Memory B cell (primary cell): ENCODE measurements around the gene SFMBT1.

Source experiments
- ATAC-seq: fragments of 150-1000 bp; cut with Tn5 transposase; 2 replicates; pipeline ENCODE4 v1.10.0; 2021; ENCODE audit warnings: low read depth, mild to moderate bottlenecking, moderate library complexity
- DNase-seq, 2 donors: peaks; one replicate each; pipeline ENCODE4 v3.0.0; 2022; ENCODE audit warnings: low spot score in 2 of 2
- H3K27ac Mint-ChIP-seq: one replicate; pipeline ENCODE4 v1.8.0; 2022; ENCODE audit warnings: mild to moderate bottlenecking, moderate library complexity, mixed read lengths
- H3K27me3 Mint-ChIP-seq: one replicate; pipeline ENCODE4 v1.8.0; 2022; ENCODE audit warnings: mixed read lengths
- H3K36me3 Mint-ChIP-seq: one replicate; pipeline ENCODE4 v1.8.0; 2022; ENCODE audit warnings: mild to moderate bottlenecking, mixed read lengths
- H3K4me1 Mint-ChIP-seq: one replicate; pipeline ENCODE4 v1.8.0; 2022; ENCODE audit warnings: mixed read lengths
- H3K4me3 Mint-ChIP-seq: one replicate; pipeline ENCODE4 v1.8.0; 2022; ENCODE audit warnings: mild to moderate bottlenecking, moderate library complexity, mixed read lengths
- H3K9me3 Mint-ChIP-seq: one replicate; pipeline ENCODE4 v1.8.0; 2022; ENCODE audit warnings: mixed read lengths

SFMBT1 gene

GRCh38 chr3:52920841-52921240 is 125.0 kb downstream of the SFMBT1 start:
- no peak overlapping the region for H3K27ac Mint-ChIP-seq

GRCh38 chr3:52917044-52917443 is 128.8 kb downstream of the SFMBT1 start:
- Mint-ChIP-seq H3K4me1 (no peaks in the 10 kb centered on the region), H3K4me3 (no peak overlapping the region), H3K9me3 (no peaks in the 10 kb centered on the region), H3K27ac (no peak overlapping the region), H3K36me3 (peaks cover 30% of the 10 kb centered on the region), H3K27me3 (no peaks in the 10 kb centered on the region)
- ATAC-seq (no peak), DNase-seq (no peak)

More at GRCh38 chr3:52920841-52921240, 125.0 kb downstream of the SFMBT1 start:
- H3K4me1 Mint-ChIP-seq, result no peaks in the 10 kb centered on the region
- H3K9me3 Mint-ChIP-seq, result no peaks in the 10 kb centered on the region
- ATAC-seq, result no peak
- no peaks in the 10 kb centered on the region for H3K27me3 Mint-ChIP-seq
- H3K4me3 Mint-ChIP-seq, result no peak overlapping the region
- peaks cover 32% of the 10 kb centered on the region for H3K36me3 Mint-ChIP-seq
- no peak for DNase-seq

- ATAC-seq, result no peak
- DNase-seq, result no peak
- H3K4me1 Mint-ChIP-seq, result no peaks in the 10 kb centered on the region
- no peaks in the 10 kb centered on the region for H3K9me3 Mint-ChIP-seq
- H3K27ac Mint-ChIP-seq, result peak overlapping the region; percentile 70
- H3K36me3 Mint-ChIP-seq, result peaks cover 26% of the 10 kb centered on the region
- no peak overlapping the region for H3K4me3 Mint-ChIP-seq
- no peaks in the 10 kb centered on the region for H3K27me3 Mint-ChIP-seq
These were observed 130.6 kb downstream of the SFMBT1 start for GRCh38 chr3:52915294-52915693.

GRCh38 chr3:52912885-52913731 is 132.8 kb downstream of the SFMBT1 start:
- no peak overlapping the region for H3K27ac Mint-ChIP-seq
- no peak for ATAC-seq
- no peaks in the 10 kb centered on the region for H3K27me3 Mint-ChIP-seq
- H3K4me3 Mint-ChIP-seq, result no peak overlapping the region
- peaks cover 18% of the 10 kb centered on the region for H3K36me3 Mint-ChIP-seq
- no peaks in the 10 kb centered on the region for H3K9me3 Mint-ChIP-seq
- DNase-seq, result no peak
- H3K4me1 Mint-ChIP-seq, result no peaks in the 10 kb centered on the region

GRCh38 chr3:52910823-52911222 is 135.1 kb downstream of the SFMBT1 start:
- no peaks in the 10 kb centered on the region for H3K9me3 Mint-ChIP-seq
- no peak overlapping the region for H3K4me3 Mint-ChIP-seq
- H3K4me1 Mint-ChIP-seq, result no peaks in the 10 kb centered on the region
- peaks cover 21% of the 10 kb centered on the region for H3K36me3 Mint-ChIP-seq
- no peak overlapping the region for H3K27ac Mint-ChIP-seq
- no peak for ATAC-seq
- H3K27me3 Mint-ChIP-seq, result no peaks in the 10 kb centered on the region
- DNase-seq, result no peak

- Mint-ChIP-seq H3K4me3 (no peak overlapping the region), H3K27ac (peak overlapping the region; percentile 39), H3K36me3 (peaks cover 20% of the 10 kb centered on the region), H3K4me1 (no peaks in the 10 kb centered on the region), H3K27me3 (no peaks in the 10 kb centered on the region), H3K9me3 (no peaks in the 10 kb centered on the region)
- no peak for DNase-seq
- no peak for ATAC-seq
These were observed 138.4 kb downstream of the SFMBT1 start for GRCh38 chr3:52907497-52907896.

DNA sequence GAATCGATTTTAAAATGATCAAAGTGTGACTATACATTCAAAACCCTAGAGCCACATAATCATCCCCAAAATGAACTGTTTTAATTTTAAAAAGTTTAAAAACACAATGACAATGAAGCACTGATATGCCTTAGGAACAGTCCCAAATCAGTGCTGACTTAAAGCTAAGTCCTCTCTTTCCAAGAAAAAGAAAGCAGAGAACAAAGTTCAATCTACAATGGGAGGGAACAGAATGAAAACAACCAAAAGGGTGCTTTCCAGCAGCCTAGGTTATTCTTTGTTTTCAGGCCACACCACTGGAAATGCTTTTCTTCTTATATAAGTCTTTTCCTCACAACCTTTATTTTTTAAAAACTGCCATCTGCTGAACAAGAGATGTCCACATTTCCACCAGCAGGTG is 141.3 kb downstream of the SFMBT1 start:
- ATAC-seq (no peak), DNase-seq (no peak)
- Mint-ChIP-seq H3K27me3 (no peaks in the 10 kb centered on the region), H3K36me3 (peaks cover 14% of the 10 kb centered on the region), H3K4me3 (no peak overlapping the region), H3K27ac (no peak overlapping the region), H3K4me1 (no peaks in the 10 kb centered on the region), H3K9me3 (no peaks in the 10 kb centered on the region)

DNA sequence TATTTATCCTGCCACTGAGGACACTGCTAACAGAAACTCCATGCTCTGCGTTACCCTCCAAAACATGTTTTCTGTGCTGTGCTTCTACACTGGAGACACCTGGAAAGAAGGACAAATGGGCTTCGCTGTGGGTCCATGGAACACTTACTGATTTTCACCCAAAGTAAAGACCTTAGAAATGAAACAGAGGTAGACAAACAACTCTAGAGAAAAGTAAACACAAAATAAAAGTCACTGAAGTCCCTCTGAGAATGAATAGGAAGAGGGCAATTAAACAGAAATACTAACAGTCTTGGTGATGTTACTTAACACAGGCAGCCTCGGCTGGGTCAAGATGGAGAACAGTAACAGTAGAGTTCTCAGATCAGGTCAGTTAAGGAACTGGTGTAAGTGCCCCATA is 141.9 kb downstream of the SFMBT1 start:
- Mint-ChIP-seq H3K27me3 (no peaks in the 10 kb centered on the region), H3K36me3 (peaks cover 14% of the 10 kb centered on the region), H3K27ac (no peak overlapping the region), H3K4me1 (no peaks in the 10 kb centered on the region), H3K4me3 (no peak overlapping the region), H3K9me3 (no peaks in the 10 kb centered on the region)
- DNase-seq (no peak), ATAC-seq (no peak)

- H3K27ac Mint-ChIP-seq, result peak within 1 kb of the TSS; percentile 74
- H3K27me3 Mint-ChIP-seq, result no peaks in the 10 kb centered on the region
- peaks cover 2% of the 10 kb centered on the region for H3K36me3 Mint-ChIP-seq
- peak; percentile 92 for ATAC-seq
- no peaks in the 10 kb centered on the region for H3K9me3 Mint-ChIP-seq
- peaks cover 39% of the 10 kb centered on the region for H3K4me1 Mint-ChIP-seq
- H3K4me3 Mint-ChIP-seq, result peak within 1 kb of the TSS; percentile 95
- DNase-seq, result peak; percentile 78
These were observed 148.4 kb downstream of the SFMBT1 start, which contains the start of gene STIMATE for GRCh38 chr3:52897130-52898122. Gene STIMATE (minus strand): TSS chr3:52897548. CDS start chr3:52897450, 98 bp downstream.

GRCh38 chr3:52896613-52897012 is 149.3 kb downstream of the SFMBT1 start:
- H3K9me3 Mint-ChIP-seq, result no peaks in the 10 kb centered on the region
- H3K4me3 Mint-ChIP-seq, result peak overlapping the region; percentile 95
- peaks cover 42% of the 10 kb centered on the region for H3K4me1 Mint-ChIP-seq

DNA sequence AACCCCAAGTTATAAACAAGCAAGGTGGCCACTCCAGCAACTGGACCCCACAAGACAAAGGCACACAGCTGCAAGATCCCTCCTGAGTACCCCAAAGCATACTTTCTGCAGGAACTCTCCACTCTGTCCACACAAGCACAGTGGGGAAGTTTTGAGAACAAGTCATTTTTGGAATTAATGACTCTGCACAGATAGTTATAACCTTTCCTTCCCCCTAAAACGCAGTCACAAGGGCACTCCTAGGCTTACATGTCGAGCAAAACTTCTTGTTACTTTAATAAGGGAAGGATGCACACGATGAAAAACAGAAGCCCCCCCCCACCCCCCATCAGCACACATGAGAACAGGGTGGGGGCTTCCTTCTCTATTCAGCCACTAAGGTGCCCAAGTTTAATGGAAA is 149.7 kb downstream of the SFMBT1 start:
- ATAC-seq (no peak), DNase-seq (no peak)
- no peaks in the 10 kb centered on the region for H3K9me3 Mint-ChIP-seq
- peaks cover 45% of the 10 kb centered on the region for H3K4me1 Mint-ChIP-seq
- H3K36me3 Mint-ChIP-seq, result peaks cover 2% of the 10 kb centered on the region
- no peaks in the 10 kb centered on the region for H3K27me3 Mint-ChIP-seq
- peak overlapping the region; percentile 74 for H3K27ac Mint-ChIP-seq
- peak overlapping the region; percentile 95 for H3K4me3 Mint-ChIP-seq

More at GRCh38 chr3:52896613-52897012, 149.3 kb downstream of the SFMBT1 start:
- H3K27ac Mint-ChIP-seq, result peak overlapping the region; percentile 74
- peaks cover 2% of the 10 kb centered on the region for H3K36me3 Mint-ChIP-seq
- H3K27me3 Mint-ChIP-seq, result no peaks in the 10 kb centered on the region
- ATAC-seq, result no peak
- DNase-seq, result no peak

DNA sequence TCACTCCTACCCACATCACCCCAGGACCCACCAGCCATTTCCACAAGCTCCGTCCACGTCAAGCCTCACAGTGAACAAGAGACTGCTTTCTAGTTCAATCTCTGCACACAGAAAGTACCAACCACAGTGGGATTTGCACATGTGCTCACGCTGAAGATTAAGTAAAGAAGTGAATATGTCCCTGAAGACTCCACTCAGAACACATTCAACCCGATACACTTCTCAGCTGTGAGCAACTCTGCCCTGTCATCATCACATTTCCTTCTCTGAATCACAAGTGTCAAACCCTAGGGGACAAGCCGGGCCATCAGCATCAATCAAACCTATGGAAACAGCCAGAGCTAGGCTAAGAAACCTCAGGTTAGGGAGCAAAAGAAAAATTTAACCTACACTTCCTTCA is 150.5 kb downstream of the SFMBT1 start:
- H3K27ac Mint-ChIP-seq, result peak overlapping the region; percentile 7
- no peak for ATAC-seq

GRCh38 chr3:52894756-52895155 is 151.1 kb downstream of the SFMBT1 start:
- no peak for DNase-seq
- Mint-ChIP-seq H3K27me3 (no peaks in the 10 kb centered on the region), H3K4me1 (peaks cover 50% of the 10 kb centered on the region), H3K9me3 (no peaks in the 10 kb centered on the region), H3K4me3 (no peak overlapping the region), H3K36me3 (peaks cover 5% of the 10 kb centered on the region), H3K27ac (peak overlapping the region; percentile 7)
- no peak for ATAC-seq

More for the DNA sequence above, 150.5 kb downstream of the SFMBT1 start:
- no peak for DNase-seq
- peak overlapping the region; percentile 55 for H3K4me3 Mint-ChIP-seq
- H3K36me3 Mint-ChIP-seq, result peaks cover 2% of the 10 kb centered on the region
- no peaks in the 10 kb centered on the region for H3K27me3 Mint-ChIP-seq
- H3K9me3 Mint-ChIP-seq, result no peaks in the 10 kb centered on the region
- H3K4me1 Mint-ChIP-seq, result peaks cover 47% of the 10 kb centered on the region

DNA sequence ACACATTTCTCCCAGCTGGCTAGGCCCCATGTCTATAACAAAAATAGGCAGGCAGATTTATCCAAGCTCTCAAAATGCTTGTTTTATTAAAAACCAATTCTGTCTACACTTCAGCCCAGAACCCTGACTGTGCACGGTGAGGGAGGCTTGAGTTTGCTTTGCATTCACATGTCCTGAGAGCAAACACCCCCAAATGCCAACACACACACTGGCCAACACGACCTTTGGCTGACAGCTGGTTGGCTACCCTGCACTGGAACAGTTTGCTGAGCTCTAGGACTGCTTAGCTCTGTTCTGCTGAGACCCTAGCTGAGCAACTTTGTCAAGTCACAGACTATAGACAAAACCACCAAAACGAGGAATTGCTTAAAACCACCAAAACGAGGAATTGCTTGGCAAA is 152.2 kb downstream of the SFMBT1 start:
- H3K27ac Mint-ChIP-seq, result peak overlapping the region; percentile 91

More for the DNA sequence above, 152.2 kb downstream of the SFMBT1 start:
- Mint-ChIP-seq H3K36me3 (peaks cover 5% of the 10 kb centered on the region), H3K4me3 (no peak overlapping the region), H3K9me3 (no peaks in the 10 kb centered on the region), H3K4me1 (peaks cover 52% of the 10 kb centered on the region), H3K27me3 (no peaks in the 10 kb centered on the region)
- DNase-seq (no peak), ATAC-seq (no peak)
